Smooth muscle cell (in vitro differentiated cells): ENCODE measurements around the gene EFEMP1. TPM values are rescaled to one million over a fixed set of nuclear protein-coding genes. Genes with fewer than 3 reads are reported as not detected.

Source experiments
- DNase-seq: peaks from one replicate; lab custom pipeline; 2025; ENCODE audit not compliant: unreplicated experiment; lab: John Stamatoyannopoulos, UW
- H2AFZ ChIP-seq: fragments of 200-600 bp; sonication (generic); 2 replicates; pipeline ENCODE4 v1.6.0; 2016; ENCODE audit warnings: antibody characterized with exemption, low read depth, mild to moderate bottlenecking
- H3F3A ChIP-seq: fragments of 200-600 bp; sonication (generic); 2 replicates; pipeline ENCODE4 v1.6.0; 2017; ENCODE audit warnings: antibody characterized with exemption, low read depth
- H3K27ac ChIP-seq: fragments of 200-600 bp; sonication (generic); 2 replicates; pipeline ENCODE4 v1.5.1; 2016; ENCODE audit warnings: low read depth, mild to moderate bottlenecking
- H3K27me3 ChIP-seq: fragments of 200-600 bp; sonication (generic); 2 replicates; pipeline ENCODE4 v1.6.1; 2016; ENCODE audit warnings: low read depth, mild to moderate bottlenecking
- H3K36me3 ChIP-seq: fragments of 200-600 bp; sonication (generic); 2 replicates; pipeline ENCODE4 v1.5.1; 2016; ENCODE audit warnings: low read depth
- H3K4me1 ChIP-seq: fragments of 200-600 bp; sonication (generic); 2 replicates; pipeline ENCODE4 v1.5.1; 2016; ENCODE audit warnings: low read depth
- H3K4me2 ChIP-seq: fragments of 200-600 bp; sonication (generic); 2 replicates; pipeline ENCODE4 v1.6.0; 2016; ENCODE audit warnings: mild to moderate bottlenecking
- H3K4me3 ChIP-seq: fragments of 200-600 bp; sonication (generic); 2 replicates; pipeline ENCODE4 v1.5.1; 2016; ENCODE audit warnings: mild to moderate bottlenecking
- H3K79me2 ChIP-seq: fragments of 200-600 bp; sonication (generic); 2 replicates; pipeline ENCODE4 v1.6.0; 2016; ENCODE audit warnings: low read depth, mild to moderate bottlenecking
- H3K9ac ChIP-seq: fragments of 200-600 bp; sonication (generic); 2 replicates; pipeline ENCODE4 v1.6.0; 2016; ENCODE audit warnings: low read depth
- H3K9me3 ChIP-seq: fragments of 200-600 bp; sonication (generic); replicated peaks from 2 replicates; pipeline ENCODE4 v1.5.1; 2016; ENCODE audit warnings: low read depth
- H4K20me1 ChIP-seq: fragments of 200-600 bp; sonication (generic); 2 replicates; pipeline ENCODE4 v1.6.0; 2016; ENCODE audit warnings: low read depth
- CTCF ChIP-seq: fragments of 200-600 bp; sonication (generic); IDR thresholded peaks from 2 replicates; pipeline ENCODE4 v1.5.1; 2017; ENCODE audit warnings: borderline replicate concordance, mild to moderate bottlenecking, antibody characterized with exemption; ENCODE audit not compliant: insufficient read depth, poor library complexity, severe bottlenecking
- WGBS: methylation state at CpG from one replicate; pipeline ENCODE4 v1.1.7; 2016; ENCODE audit warnings: low lambda C conversion rate; 5-methylcytosine and 5-hydroxymethylcytosine counted together
- polyA plus RNA-seq: library from polyadenylated mRNA; unstranded; fragments of >200 nt; fragmentation: Nextera tagmentation; extraction: Ambion mirVana; gene quantifications from 2 replicates; pipeline ENCODE4 v1.2.1, GENCODE V29; 2016
- total RNA-seq: library from RNA; depleted of rRNA; stranded (reverse); fragments of >200 nt; gene quantifications from 2 replicates; pipeline ENCODE4 v1.2.3, GENCODE V29; 2014

Gene EFEMP1
- total and polyA plus RNA-seq, 2 experiments from 2014 or later: 19.2 to 28.3 TPM

- Histone ChIP-seq H3K4me1 (peaks cover 6% of the 10 kb centered on the region), H3F3A (peaks cover 16% of the 10 kb centered on the region), H3K4me3 (no peak overlapping the region), H3K79me2 (no peaks in the 10 kb centered on the region), H3K27ac (peak overlapping the region; percentile 95), H2AFZ (peak overlapping the region; percentile 47), H4K20me1 (no peaks in the 10 kb centered on the region), H3K9ac (peak overlapping the region; percentile 71), H3K9me3 (no peaks in the 10 kb centered on the region), H3K27me3 (no peaks in the 10 kb centered on the region), H3K36me3 (no peaks in the 10 kb centered on the region), H3K4me2 (peak overlapping the region; percentile 66)
- WGBS: 82% methylated on average over 7 of the region's 7 CpGs
- DNase-seq: no peak
- TF ChIP-seq CTCF: no peak
These were observed 60.8 kb downstream of the EFEMP1 start for GRCh38 chr2:55862673-55863390.

DNA sequence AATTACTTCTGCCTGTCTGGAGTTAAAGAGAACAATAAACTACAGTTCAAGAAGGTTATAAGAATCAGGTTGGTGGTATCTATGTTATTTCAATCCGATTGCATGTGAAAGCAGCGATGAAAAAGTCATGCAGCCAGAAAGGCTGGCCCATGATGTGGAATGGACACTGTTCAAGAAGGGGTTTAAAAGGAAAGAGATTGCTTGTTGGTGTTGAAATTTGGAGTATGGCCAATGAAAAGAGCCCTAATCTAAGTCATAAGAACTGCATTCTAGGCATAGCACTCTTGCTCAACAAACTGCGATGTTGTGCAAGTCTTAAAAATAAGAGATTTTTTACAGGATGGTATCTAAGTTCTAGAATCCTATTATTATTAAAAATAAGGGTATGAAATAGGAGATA, 61.3 kb downstream of the EFEMP1 start:
- no peak for TF ChIP-seq CTCF
- Histone ChIP-seq H4K20me1 (no peaks in the 10 kb centered on the region), H3K27ac (peak overlapping the region; percentile 95), H3K4me3 (no peak overlapping the region), H3K4me2 (peak overlapping the region; percentile 66), H3K9ac (peak overlapping the region; percentile 71), H3K36me3 (no peaks in the 10 kb centered on the region), H3K4me1 (peaks cover 6% of the 10 kb centered on the region), H3K79me2 (no peaks in the 10 kb centered on the region), H3K27me3 (no peaks in the 10 kb centered on the region), H3F3A (peaks cover 16% of the 10 kb centered on the region), H2AFZ (peak overlapping the region; percentile 47), H3K9me3 (no peaks in the 10 kb centered on the region)
- 47% methylated on average over 3 of the region's 3 CpGs for WGBS
- no peak for DNase-seq

DNA sequence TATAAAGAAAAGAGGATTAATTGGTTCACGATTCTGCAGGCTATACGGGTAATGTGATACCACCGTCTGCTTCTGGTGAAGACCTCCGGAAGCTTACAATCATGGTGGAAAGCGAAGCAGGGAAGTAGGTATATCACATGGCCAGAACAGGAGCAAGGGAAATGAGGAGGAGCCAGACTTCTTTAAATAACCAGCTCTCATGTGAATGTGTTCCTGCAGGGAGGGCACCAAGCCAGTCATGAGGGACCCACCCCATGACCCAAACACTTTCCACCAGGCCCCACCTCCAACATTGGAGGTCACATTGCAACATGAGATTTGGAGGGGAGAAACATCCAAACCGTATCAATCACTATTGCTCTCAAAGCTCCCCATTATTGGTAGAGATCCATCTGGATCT, 61.8 kb downstream of the EFEMP1 start:
- TF ChIP-seq CTCF: no peak
- Histone ChIP-seq H3K27ac (peak overlapping the region; percentile 95), H3K9ac (peak overlapping the region; percentile 71), H3K27me3 (no peaks in the 10 kb centered on the region), H3K4me3 (no peak overlapping the region), H3K4me1 (peaks cover 6% of the 10 kb centered on the region), H2AFZ (peak overlapping the region; percentile 47), H4K20me1 (no peaks in the 10 kb centered on the region), H3K9me3 (no peaks in the 10 kb centered on the region), H3F3A (peaks cover 16% of the 10 kb centered on the region), H3K79me2 (no peaks in the 10 kb centered on the region), H3K4me2 (peak overlapping the region; percentile 66), H3K36me3 (no peaks in the 10 kb centered on the region)
- 95% methylated on average over 6 of the region's 6 CpGs for WGBS
- DNase-seq: no peak

DNA sequence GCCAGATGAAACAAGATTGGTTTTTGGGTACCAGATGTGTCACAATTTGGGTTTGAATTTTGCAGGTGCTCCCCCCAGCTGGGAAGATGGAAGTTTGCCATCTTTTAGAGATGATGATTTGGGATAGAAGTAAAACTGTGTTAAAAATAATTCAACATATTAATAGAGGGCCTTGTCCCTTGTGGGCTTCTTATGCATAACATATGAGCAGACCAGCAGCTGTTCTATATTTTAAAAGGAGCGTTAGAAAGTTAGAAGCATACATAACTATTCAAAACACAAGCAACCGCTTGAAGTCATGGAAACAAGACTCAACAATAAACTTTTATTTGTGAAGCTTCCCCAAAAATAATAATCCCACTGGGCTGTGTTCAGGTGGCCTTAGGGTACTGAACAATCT, 62.8 kb downstream of the EFEMP1 start:
- no peak for TF ChIP-seq CTCF
- peaks cover 16% of the 10 kb centered on the region for H3F3A ChIP-seq
- H3K27ac ChIP-seq: no peak overlapping the region
- H3K9me3 ChIP-seq: no peaks in the 10 kb centered on the region
- peaks cover 6% of the 10 kb centered on the region for H3K4me1 ChIP-seq
- no peaks in the 10 kb centered on the region for H4K20me1 ChIP-seq
- H3K4me2 ChIP-seq: no peak overlapping the region
- no peaks in the 10 kb centered on the region for H3K36me3 ChIP-seq
- 100% methylated on average over 2 of the region's 2 CpGs for WGBS
- no peaks in the 10 kb centered on the region for H3K79me2 ChIP-seq
- no peak overlapping the region for H3K4me3 ChIP-seq
- H3K9ac ChIP-seq: no peak overlapping the region
- no peak for DNase-seq
- no peak overlapping the region for H2AFZ ChIP-seq
- H3K27me3 ChIP-seq: peaks cover 1% of the 10 kb centered on the region
